ENCODE measurements around the gene LRRFIP1.
"Not testable (repeated sequence)": the region's sequence is repeated elsewhere in the genome, so short reads cannot be mapped to it uniquely, and the experiment has no call there.

Gene LRRFIP1

GRCh38 chr2:237666606-237667005 is 39.2 kb downstream of the LRRFIP1 start:
- DNase-seq, result no peak

- not testable (repeated sequence) for DNase-seq
These were observed 39.7 kb downstream of the LRRFIP1 start for GRCh38 chr2:237667050-237667576.

GRCh38 chr2:237667893-237668292 is 40.5 kb downstream of the LRRFIP1 start:
- DNase-seq, result no peak

GRCh38 chr2:237668440-237668839 is 41.1 kb downstream of the LRRFIP1 start:
- DNase-seq, result no peak

- no peak for DNase-seq
These were observed 41.9 kb downstream of the LRRFIP1 start for GRCh38 chr2:237669283-237669627.

GRCh38 chr2:237669628-237670392 is 42.4 kb downstream of the LRRFIP1 start:
- no peak for DNase-seq

- no peak for DNase-seq
These were observed 43.3 kb downstream of the LRRFIP1 start for GRCh38 chr2:237670641-237671040.

GRCh38 chr2:237671466-237672138 is 44.2 kb downstream of the LRRFIP1 start:
- no peak for DNase-seq

GRCh38 chr2:237672731-237673129 is 45.3 kb downstream of the LRRFIP1 start:
- no peak for DNase-seq

GRCh38 chr2:237673130-237674001 is 46.0 kb downstream of the LRRFIP1 start:
- peak; percentile 82 for DNase-seq

GRCh38 chr2:237674731-237675276 is 47.4 kb downstream of the LRRFIP1 start:
- DNase-seq, result peak; percentile 69

GRCh38 chr2:237675316-237675715 is 47.9 kb downstream of the LRRFIP1 start:
- no peak for DNase-seq

GRCh38 chr2:237680702-237681478 is 53.5 kb downstream of the LRRFIP1 start:
- no peak for DNase-seq

- DNase-seq, result no peak
These were observed 54.8 kb downstream of the LRRFIP1 start for GRCh38 chr2:237682151-237682550.

- DNase-seq, result no peak
These were observed 55.7 kb downstream of the LRRFIP1 start for GRCh38 chr2:237682856-237683670.

GRCh38 chr2:237685408-237685807 is 58.0 kb downstream of the LRRFIP1 start:
- DNase-seq, result no peak

- DNase-seq, result no peak
These were observed 59.3 kb downstream of the LRRFIP1 start for GRCh38 chr2:237686659-237687136.

- DNase-seq, result no peak
These were observed 60.7 kb downstream of the LRRFIP1 start for GRCh38 chr2:237688081-237688480.

- not testable (repeated sequence) for DNase-seq
These were observed 61.2 kb downstream of the LRRFIP1 start for GRCh38 chr2:237688541-237688940.

- DNase-seq, result no peak
These were observed 62.1 kb downstream of the LRRFIP1 start for GRCh38 chr2:237689336-237690131.
